NCI-H2029 treated with DMSO at 0.1 percent for 48 hours (cell line): ENCODE results near the gene ZNF428.
A peak's percentile ranks its signal among the peaks of the same experiment; 100 is the strongest.
"Not testable (repeated sequence)": the region's sequence is repeated elsewhere in the genome, so short reads cannot be mapped to it uniquely, and the experiment has no call there.

Experiments used
- DNase-seq: peaks from one replicate; lab custom pipeline; 2025; lab: John Stamatoyannopoulos, UW

ZNF428 gene

GRCh38 chr19:43616954-43617353 is 2.5 kb downstream of the ZNF428 start:
- no peak for DNase-seq

DNA sequence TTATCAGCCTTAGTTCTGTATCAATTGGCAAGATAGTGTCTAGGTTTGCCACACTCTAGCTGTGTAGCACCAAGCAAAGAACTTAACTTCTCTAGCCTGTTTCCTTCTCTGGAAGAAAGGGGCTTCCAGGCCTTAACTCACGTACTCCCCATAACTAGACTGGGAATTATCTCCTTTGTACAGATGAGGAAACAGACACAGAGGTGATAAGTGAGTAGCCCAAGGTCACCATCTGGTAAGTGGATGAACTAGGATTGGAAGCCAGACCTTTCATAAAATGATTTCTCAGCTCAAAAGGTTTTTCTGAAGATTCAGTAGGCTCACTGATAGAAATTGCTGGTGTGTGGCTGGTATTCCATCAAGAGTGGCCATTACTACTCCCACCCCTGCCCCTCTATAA is 3.1 kb downstream of the ZNF428 start:
- no peak for DNase-seq

- no peak for DNase-seq
Measured at GRCh38 chr19:43612374-43612773, 7.1 kb downstream of the ZNF428 start.

GRCh38 chr19:43611788-43612187 is 7.6 kb downstream of the ZNF428 start, which contains the start of gene SRRM5:
Gene SRRM5 (plus strand): TSS chr19:43612088. CDS start chr19:43612122, 34 bp downstream.
- no peak for DNase-seq

GRCh38 chr19:43610493-43610892 is 8.9 kb downstream of the ZNF428 start:
- no peak for DNase-seq

DNA sequence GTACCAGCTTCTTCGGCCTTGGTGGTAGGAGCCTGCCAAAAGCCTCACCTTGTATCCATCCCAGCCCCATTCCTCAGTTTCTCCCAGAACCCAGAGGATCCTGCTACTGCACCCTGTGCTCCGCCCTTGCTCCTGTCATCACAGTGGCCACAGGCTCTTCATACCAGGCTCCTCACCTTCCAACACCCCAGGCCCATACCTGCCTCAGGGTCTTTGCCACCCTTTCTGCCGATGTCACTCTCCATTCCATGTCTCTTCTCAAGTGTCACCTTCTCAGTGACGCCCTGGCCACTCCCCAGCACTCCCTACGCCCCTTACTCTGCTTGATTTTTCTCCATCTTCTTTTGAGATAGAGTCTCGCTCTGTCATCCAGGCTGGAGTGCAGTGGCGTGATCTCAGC is 9.6 kb downstream of the ZNF428 start:
- DNase-seq, result no peak

- DNase-seq, result no peak
Measured at GRCh38 chr19:43607238-43608205, 11.9 kb downstream of the ZNF428 start.

- no peak for DNase-seq
Measured at GRCh38 chr19:43606569-43607229, 12.7 kb downstream of the ZNF428 start.

- no peak for DNase-seq
Measured at GRCh38 chr19:43605875-43606568, 13.4 kb downstream of the ZNF428 start.

GRCh38 chr19:43600326-43600725 is 19.1 kb downstream of the ZNF428 start:
- not testable (repeated sequence) for DNase-seq

DNA sequence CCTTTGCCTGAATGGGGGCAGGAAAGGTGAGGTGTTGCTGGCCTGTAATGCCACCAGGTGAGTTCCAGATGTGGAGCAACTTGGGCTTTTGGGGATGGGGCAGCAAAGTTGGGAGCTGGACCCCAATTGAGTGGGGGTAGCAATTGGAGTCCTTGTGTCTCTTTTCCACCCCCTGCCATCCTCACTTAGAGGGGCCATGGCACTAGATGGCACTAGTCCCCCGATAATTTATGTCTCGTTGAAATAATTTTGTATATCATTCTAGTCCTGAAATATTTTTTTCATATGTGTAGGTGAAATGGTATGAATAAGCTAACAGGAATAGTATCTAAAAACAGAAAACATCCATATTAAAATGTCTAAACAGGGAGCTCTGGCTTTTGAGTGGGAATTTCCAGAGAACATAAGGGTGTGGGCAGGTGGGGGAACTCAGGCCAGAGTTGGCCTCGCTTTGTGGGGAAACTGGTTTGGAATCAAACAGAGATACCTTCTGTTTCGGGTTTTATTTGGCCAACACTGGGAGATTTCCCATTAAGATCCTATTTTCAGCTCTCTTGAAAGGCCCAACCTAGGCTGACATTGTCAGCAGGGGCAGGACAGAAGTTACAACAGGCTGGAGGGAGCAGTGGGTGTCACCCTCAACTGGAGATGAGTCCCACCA is 19.7 kb downstream of the ZNF428 start:
- no peak for DNase-seq

DNA sequence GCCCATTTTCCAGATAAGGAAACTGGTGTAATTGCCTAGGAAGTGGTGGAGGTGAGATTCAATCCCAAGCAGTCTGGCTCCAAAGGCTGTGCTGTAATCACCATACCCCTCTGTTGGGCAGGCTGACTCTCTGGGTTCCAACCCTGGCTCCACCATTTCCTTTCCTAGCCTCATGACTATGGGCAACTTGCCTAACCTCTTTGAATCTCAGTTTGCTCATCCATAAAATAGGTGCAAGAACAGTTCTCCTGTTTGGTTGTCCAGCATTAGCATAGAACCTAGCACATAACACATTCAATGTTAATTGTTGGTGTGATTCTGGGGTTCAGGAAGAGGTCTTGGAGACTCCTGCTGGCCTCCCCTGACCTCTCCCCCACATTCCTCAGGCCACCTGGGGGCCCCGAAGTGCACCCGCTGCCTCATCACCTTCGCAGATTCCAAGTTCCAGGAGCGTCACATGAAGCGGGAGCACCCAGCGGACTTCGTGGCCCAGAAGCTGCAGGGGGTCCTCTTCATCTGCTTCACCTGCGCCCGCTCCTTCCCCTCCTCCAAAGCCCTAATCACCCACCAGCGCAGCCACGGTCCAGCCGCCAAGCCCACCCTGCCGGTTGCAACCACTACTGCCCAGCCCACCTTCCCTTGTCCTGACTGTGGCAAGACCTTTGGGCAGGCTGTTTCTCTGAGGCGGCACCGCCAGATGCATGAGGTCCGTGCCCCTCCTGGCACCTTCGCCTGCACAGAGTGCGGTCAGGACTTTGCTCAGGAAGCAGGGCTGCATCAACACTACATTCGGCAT is 20.8 kb downstream of the ZNF428 start:
- no peak for DNase-seq

DNA sequence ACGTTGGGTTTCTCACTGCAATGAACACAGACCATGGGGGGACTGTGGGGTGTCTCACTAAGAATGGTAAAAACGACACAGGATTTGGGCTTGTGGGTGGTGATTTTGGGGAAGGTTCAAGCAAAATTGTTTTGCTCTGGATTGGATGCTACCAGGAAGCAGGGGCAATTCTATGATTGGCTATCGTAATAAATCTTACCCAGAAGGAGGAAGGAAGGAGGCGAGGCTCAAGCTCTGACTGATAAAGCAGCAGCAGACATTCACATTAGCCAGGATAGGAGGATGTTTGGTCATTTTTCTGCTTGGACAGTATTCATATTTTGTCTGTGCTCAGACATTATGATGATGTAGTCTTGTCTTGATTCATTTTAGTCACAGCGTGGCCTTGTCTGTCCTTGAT is 21.6 kb downstream of the ZNF428 start:
- DNase-seq, result no peak

DNA sequence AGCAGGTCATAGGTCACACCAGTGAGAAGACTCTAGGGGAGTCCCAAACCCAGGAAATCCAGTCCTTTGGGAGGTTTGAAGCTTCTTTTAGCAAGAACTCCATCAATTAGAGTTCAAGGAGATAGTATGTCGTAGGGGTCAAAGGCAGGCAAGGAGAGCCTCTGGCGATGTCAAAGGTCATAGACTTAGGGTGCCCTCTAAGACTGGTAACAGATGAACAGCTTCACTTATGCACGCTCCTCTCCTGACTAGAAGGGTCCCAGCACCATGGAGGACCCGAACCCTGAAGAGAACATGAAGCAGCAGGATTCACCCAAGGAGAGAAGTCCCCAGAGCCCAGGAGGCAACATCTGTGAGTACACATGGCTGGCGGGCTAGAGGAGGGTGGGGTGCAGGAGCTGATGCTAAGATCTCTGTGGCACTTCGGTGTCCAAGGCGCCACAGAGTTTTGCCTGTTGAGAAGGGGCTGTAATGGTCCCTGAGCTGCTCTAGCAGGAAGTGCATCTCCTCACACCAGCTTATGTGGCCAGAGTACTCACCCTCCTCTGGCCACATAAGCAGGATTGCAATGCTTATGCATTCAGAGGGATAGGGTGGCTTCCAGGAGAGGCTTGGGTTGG is 22.5 kb downstream of the ZNF428 start:
- DNase-seq, result no peak

DNA sequence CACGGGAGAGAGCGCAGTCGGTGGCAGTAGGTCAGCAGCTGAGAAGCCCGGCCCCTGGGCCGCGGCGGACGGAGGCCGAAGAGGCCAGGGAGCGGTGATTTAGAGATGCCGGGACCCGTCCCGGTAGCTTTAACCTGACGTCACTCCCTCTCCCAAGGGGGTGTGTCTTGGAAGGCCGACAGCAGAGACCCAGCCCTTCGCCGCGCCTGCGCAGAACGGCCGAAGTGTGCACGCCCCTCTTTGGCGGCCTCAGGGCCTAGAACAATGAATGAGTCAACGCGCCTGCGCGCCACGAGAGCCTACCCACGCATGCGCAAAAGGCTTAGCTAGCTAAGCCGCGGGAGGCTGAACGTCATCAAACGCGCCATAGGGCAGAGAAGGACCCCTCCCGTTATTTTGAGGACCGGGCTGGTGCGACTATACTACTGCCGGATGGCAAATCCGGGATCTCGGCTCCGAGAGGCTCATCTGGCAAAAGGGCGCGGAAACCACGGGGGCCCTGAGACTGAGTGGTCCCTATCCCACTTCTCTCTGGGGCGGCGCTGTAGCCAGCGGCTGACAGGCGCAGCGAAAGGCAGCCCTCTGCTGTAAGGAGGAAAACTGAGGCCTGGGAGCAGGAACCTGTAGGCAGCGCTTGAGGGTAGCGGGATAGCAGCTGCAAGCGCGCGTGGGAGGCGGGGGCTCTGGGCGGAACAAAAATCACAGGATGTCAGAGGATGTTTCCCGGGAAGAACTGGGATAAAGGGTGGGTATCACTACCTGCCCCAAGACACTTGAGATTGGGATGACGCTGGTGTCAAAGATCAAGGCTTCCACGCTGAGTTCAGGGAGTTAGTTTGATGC is 23.2 kb downstream of the ZNF428 start, which contains the start of the genes IRGQ and ZNF576:
IRGQ (minus strand) TSS at position 136 of the 843 bp plus-strand sequence. CDS start 796 bp downstream, outside the sequence.
ZNF576 (plus strand) TSS at position 597 of the 843 bp plus-strand sequence. CDS start 514 bp downstream, outside the sequence.
- peak; percentile 95 for DNase-seq

DNA sequence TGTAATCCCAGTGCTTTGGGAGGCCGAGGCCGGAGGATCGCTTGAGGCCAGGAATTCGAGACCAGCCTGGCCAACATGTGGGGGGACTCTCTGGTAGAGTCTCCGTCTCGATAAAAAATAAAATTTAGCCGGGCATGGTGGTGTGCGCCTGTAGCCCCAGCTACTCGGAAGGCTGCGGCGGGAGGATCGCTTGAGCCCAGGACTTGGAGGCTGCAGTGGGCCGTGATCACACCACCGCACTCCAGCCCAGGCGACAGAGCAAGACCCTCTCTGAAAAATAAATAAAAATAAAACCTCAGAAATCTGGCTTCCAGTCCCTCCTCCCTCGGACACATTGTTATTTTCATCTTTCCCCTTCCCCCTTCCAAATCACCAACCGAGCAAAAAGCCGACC is 23.8 kb downstream of the ZNF428 start:
- no peak for DNase-seq

DNA sequence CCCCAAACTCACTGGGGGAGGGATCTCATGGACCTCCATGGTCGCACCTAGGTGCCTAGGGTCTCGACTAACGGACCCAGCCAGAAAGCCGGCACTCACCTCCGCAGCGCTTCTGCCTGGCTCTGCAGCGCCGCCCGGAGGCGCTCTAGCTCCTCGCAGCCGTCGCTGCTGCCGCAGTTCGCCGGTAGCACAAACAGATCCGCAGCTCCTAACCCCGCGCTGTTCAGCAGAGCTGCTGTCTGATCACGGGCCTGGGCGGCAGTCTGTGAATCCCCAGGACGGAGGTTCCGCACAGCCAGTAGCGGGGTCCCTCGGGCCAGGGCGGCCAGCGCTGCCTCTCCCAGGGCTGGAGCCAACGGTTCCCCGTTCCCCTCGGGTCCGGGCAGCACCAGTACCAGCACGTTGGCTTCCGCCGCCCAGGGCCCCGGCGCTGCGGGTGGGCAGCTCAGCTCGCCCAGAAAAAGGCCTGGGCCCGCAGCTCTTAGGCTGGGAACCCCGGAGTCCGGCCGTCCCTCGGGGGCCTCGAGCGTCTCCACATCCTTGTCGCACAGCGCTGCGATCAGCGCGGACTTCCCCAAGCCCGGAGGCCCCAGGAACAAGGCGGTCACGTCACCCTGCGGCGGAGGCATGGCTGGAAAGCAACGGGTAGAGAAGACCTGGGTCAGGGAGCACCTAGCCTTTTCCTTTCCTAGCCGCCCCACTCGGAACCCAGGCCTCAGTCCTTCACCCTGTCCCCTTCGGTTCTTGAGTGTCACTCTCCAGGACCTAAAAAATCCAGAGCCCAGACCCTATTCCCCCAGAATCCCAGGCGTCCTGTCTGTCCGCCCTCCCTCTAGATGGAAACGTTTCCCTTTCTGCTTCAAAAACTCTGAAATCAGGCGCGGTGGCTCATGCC is 24.5 kb downstream of the ZNF428 start:
- peak; percentile 37 for DNase-seq

GRCh38 chr19:43594081-43594697 is 25.2 kb downstream of the ZNF428 start:
- DNase-seq, result no peak
